Natural killer cell treated with Interleukin-12 subunit alpha and Interleukin-12 subunit beta and Interleukin-15 and Interleukin-18, amount 100 ng/mL, for 72 hours (primary cell): ENCODE results near the gene CRABP2. TPM values are rescaled to one million over a fixed set of nuclear protein-coding genes. Genes with fewer than 3 reads are reported as not detected.

Source experiments
- ATAC-seq, 2 donors: fragments of 150-1000 bp; cut with Tn5 transposase in 1 of 2; sonication (Bioruptor Pico), chemical (Tn5 transposase) in 1 of 2; 2 replicates each; pipeline ENCODE4 v1.10.0; 2021
- DNase-seq: peaks from one replicate; pipeline ENCODE4 v3.0.0; 2022; ENCODE audit warnings: low spot score
- H3K27ac Mint-ChIP-seq, 2 donors: 1 replicate in 1 of 2; 2 replicates in 1 of 2; pipeline ENCODE4 v1.8.0; 2022; ENCODE audit warnings: mixed read lengths in 2 of 2, mild to moderate bottlenecking in 1 of 2, moderate library complexity in 1 of 2
- H3K27me3 Mint-ChIP-seq, 2 donors: 1 replicate in 1 of 2; 2 replicates in 1 of 2; pipeline ENCODE4 v1.8.0; 2022; ENCODE audit warnings: mixed read lengths in 2 of 2
- H3K36me3 Mint-ChIP-seq: one replicate; pipeline ENCODE4 v1.8.0; 2022; ENCODE audit warnings: mixed read lengths
- H3K4me1 Mint-ChIP-seq, 2 donors: 1 replicate in 1 of 2; 2 replicates in 1 of 2; pipeline ENCODE4 v1.8.0; 2022; ENCODE audit warnings: low read depth in 2 of 2, mixed read lengths in 2 of 2, mild to moderate bottlenecking in 1 of 2
- H3K4me3 Mint-ChIP-seq: one replicate; pipeline ENCODE4 v1.8.0; 2022; ENCODE audit warnings: mixed read lengths
- H3K9me3 Mint-ChIP-seq: 2 replicates; pipeline ENCODE4 v1.8.0; 2022; ENCODE audit warnings: mixed read lengths
- total RNA-seq, 2 donors: library from RNA; stranded (reverse); gene quantifications; one replicate each; pipeline ENCODE4 v1.2.3, GENCODE V29; 2022

The CRABP2 gene
- total RNA-seq, 2 donors from 2014 or later, result 2.4 to 4.6 TPM

GRCh38 chr1:156728599-156729462 lies 23.4 kb upstream of the CRABP2 start, which contains the start of gene ISG20L2:
TSS of gene ISG20L2 (minus strand) at chr1:156728766. CDS start at chr1:156727652, 1,114 bp downstream.
- Mint-ChIP-seq H3K9me3 (no peaks in the 10 kb centered on the region), H3K4me3 (no peak within 1 kb of the TSS), H3K4me1 (peaks cover 15 to 24% of the 10 kb centered on the region in 2 donors), H3K27ac (no peak within 1 kb of the TSS), H3K27me3 (no peaks in the 10 kb centered on the region), H3K36me3 (peaks cover 18% of the 10 kb centered on the region)
- DNase-seq (peak; percentile 98), ATAC-seq (peak; percentile 97)

- H3K27me3 Mint-ChIP-seq, result no peaks in the 10 kb centered on the region
- no peaks in the 10 kb centered on the region for H3K9me3 Mint-ChIP-seq
- peaks cover 23 to 31% of the 10 kb centered on the region in 2 donors for H3K4me1 Mint-ChIP-seq
- no peak within 1 kb of the TSS for H3K27ac Mint-ChIP-seq
- H3K4me3 Mint-ChIP-seq, result no peak within 1 kb of the TSS
- DNase-seq, result peak; percentile 91
- peak; percentile 81 to 86 for ATAC-seq
- peaks cover 25% of the 10 kb centered on the region for H3K36me3 Mint-ChIP-seq
Observed at GRCh38 chr1:156727926-156728598, 22.7 kb upstream of the CRABP2 start, which contains the start of gene METTL25B. TSS of gene METTL25B (plus strand) at chr1:156728469. CDS start at chr1:156729105, 636 bp downstream.

GRCh38 chr1:156727492-156727891 lies 22.1 kb upstream of the CRABP2 start:
- Mint-ChIP-seq H3K36me3 (peaks cover 25% of the 10 kb centered on the region), H3K27me3 (no peaks in the 10 kb centered on the region), H3K4me3 (no peak overlapping the region), H3K4me1 (peaks cover 23 to 31% of the 10 kb centered on the region in 2 donors), H3K27ac (no peak overlapping the region), H3K9me3 (no peaks in the 10 kb centered on the region)
- no peak for DNase-seq
- ATAC-seq, result no peak

GRCh38 chr1:156726549-156727226 lies 21.3 kb upstream of the CRABP2 start:
- H3K27me3 Mint-ChIP-seq, result no peaks in the 10 kb centered on the region
- no peak overlapping the region for H3K27ac Mint-ChIP-seq
- DNase-seq, result no peak
- no peaks in the 10 kb centered on the region for H3K9me3 Mint-ChIP-seq
- ATAC-seq, result no peak
- peaks cover 25% of the 10 kb centered on the region for H3K36me3 Mint-ChIP-seq
- peaks cover 23 to 32% of the 10 kb centered on the region in 2 donors for H3K4me1 Mint-ChIP-seq
- H3K4me3 Mint-ChIP-seq, result no peak overlapping the region

- H3K27ac Mint-ChIP-seq, result no peak overlapping the region
- no peaks in the 10 kb centered on the region for H3K27me3 Mint-ChIP-seq
- DNase-seq (peak; percentile 87), ATAC-seq (peak; percentile 45 to 54)
- H3K9me3 Mint-ChIP-seq, result no peaks in the 10 kb centered on the region
- peaks cover 29% of the 10 kb centered on the region for H3K36me3 Mint-ChIP-seq
- peaks cover 28 to 39% of the 10 kb centered on the region in 2 donors for H3K4me1 Mint-ChIP-seq
- no peak overlapping the region for H3K4me3 Mint-ChIP-seq
Observed at GRCh38 chr1:156725683-156726280, 20.4 kb upstream of the CRABP2 start.

DNA sequence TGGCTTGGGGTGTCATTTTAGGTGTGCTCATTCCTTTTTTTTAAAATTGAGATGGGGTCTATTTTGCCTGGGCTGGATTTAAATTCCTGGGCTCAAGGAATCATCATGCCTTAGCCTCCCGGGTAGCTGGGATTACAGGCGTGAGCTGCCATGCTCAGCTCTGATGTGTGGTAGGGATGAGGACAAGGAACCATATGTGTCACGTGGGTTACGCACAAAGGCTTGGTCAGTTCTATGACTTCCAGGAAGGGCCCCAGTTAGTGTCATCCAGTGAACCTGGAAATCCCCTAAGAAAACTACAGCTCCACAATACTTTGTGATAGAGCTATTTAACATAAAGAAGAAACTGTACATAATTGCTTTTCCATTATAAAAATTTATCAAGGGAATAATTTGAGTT lies 16.2 kb upstream of the CRABP2 start:
- Mint-ChIP-seq H3K27me3 (no peaks in the 10 kb centered on the region), H3K36me3 (peaks cover 25% of the 10 kb centered on the region), H3K27ac (peak overlapping the region; percentile 91 to 99), H3K4me3 (peak overlapping the region; percentile 67), H3K4me1 (peaks cover 22 to 23% of the 10 kb centered on the region in 2 donors), H3K9me3 (no peaks in the 10 kb centered on the region)
- ATAC-seq (peak; percentile 81 to 83), DNase-seq (peak; percentile 82)

- Mint-ChIP-seq H3K36me3 (peaks cover 25% of the 10 kb centered on the region), H3K4me1 (peaks cover 23 to 24% of the 10 kb centered on the region in 2 donors), H3K27me3 (no peaks in the 10 kb centered on the region), H3K4me3 (peak overlapping the region; percentile 67), H3K27ac (peak overlapping the region; percentile 91 to 99), H3K9me3 (no peaks in the 10 kb centered on the region)
- ATAC-seq (peak; percentile 44 to 64), DNase-seq (no peak)
Observed at GRCh38 chr1:156721131-156721530, 15.7 kb upstream of the CRABP2 start.

GRCh38 chr1:156717351-156717750 lies 12.0 kb upstream of the CRABP2 start:
- Mint-ChIP-seq H3K9me3 (no peaks in the 10 kb centered on the region), H3K4me3 (no peak overlapping the region), H3K27ac (no peak overlapping the region), H3K36me3 (peaks cover 13% of the 10 kb centered on the region), H3K27me3 (no peaks in the 10 kb centered on the region), H3K4me1 (peaks cover 15 to 16% of the 10 kb centered on the region in 2 donors)
- ATAC-seq, result no peak
- no peak for DNase-seq

DNA sequence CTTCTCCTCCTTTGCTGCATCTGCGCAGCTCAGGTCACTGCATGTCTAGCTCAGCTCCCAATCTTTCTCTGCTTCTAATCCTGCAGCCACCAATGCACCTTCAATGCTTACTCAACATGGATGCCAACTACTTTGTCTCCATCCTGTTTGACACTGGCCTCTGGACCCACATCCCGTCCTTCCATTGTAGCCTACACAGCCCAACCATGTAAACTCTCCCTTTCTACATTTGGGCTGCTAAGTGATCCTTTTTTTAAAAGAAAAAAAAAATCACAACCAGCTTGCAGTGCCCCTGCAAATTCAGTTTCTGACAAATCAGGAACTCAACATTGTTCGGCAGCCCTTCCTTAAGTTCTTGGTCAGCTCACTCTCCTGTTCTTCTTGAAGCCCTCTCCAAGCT lies 9.4 kb upstream of the CRABP2 start:
- H3K36me3 Mint-ChIP-seq, result peaks cover 9% of the 10 kb centered on the region
- H3K27ac Mint-ChIP-seq, result peak overlapping the region in 1 of 2 donors; percentile 3
- no peaks in the 10 kb centered on the region for H3K27me3 Mint-ChIP-seq
- no peak overlapping the region for H3K4me3 Mint-ChIP-seq
- ATAC-seq (peak in 1 of 2 donors; percentile 32), DNase-seq (no peak)
- H3K9me3 Mint-ChIP-seq, result no peaks in the 10 kb centered on the region
- peaks cover 9 to 10% of the 10 kb centered on the region in 2 donors for H3K4me1 Mint-ChIP-seq

- H3K27ac Mint-ChIP-seq, result no peak overlapping the region
- H3K36me3 Mint-ChIP-seq, result peaks cover 9% of the 10 kb centered on the region
- H3K4me1 Mint-ChIP-seq, result peaks cover 9 to 10% of the 10 kb centered on the region in 2 donors
- no peaks in the 10 kb centered on the region for H3K9me3 Mint-ChIP-seq
- no peak overlapping the region for H3K4me3 Mint-ChIP-seq
- H3K27me3 Mint-ChIP-seq, result no peaks in the 10 kb centered on the region
- ATAC-seq (no peak), DNase-seq (no peak)
Observed at GRCh38 chr1:156712626-156713025, 7.2 kb upstream of the CRABP2 start.

GRCh38 chr1:156711011-156711817 lies 5.8 kb upstream of the CRABP2 start:
- no peak overlapping the region for H3K27ac Mint-ChIP-seq
- H3K36me3 Mint-ChIP-seq, result peaks cover 4% of the 10 kb centered on the region
- ATAC-seq (no peak), DNase-seq (no peak)
- no peaks in the 10 kb centered on the region for H3K27me3 Mint-ChIP-seq
- no peak overlapping the region for H3K4me3 Mint-ChIP-seq
- H3K4me1 Mint-ChIP-seq, result peaks cover 9 to 14% of the 10 kb centered on the region in 2 donors
- H3K9me3 Mint-ChIP-seq, result no peaks in the 10 kb centered on the region

DNA sequence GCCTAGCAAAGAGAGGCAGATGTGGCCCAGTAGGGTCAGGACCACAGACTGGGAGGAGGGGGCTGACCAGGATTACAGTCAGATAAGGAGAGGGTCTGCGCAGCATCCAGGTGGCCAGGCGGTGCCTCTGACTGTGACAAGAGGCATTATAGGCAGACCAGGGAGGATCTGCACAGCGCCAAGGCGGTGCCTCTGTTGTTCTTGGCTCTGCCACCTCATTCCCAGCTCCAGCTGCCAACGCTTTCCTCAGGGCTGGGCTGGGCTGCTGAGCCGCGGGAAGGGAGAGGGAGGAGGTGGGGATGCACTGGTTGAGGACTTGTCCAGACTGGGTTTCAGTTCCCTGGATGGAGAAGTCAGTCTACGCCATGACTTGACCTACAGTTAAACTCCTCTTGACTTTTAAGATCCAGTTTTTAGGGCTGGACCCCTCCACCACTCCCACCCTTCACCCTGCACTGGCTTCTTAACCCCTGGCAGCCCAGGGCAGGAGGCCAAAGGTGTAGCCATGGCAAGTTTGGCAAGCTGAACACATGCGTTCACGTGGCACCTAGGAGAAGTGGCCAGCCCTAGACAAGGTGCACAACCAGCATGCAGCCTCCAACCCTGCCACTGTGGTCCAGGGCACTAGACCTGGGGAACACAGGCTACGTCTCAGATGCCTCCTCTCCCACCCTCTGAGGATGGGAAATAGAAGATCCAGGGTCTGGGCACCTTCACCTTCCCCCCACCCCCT lies 4.5 kb upstream of the CRABP2 start:
- peaks cover 0 to 2% of the 10 kb centered on the region in 2 donors for H3K27me3 Mint-ChIP-seq
- peaks cover 0 to 14% of the 10 kb centered on the region in 2 donors for H3K4me1 Mint-ChIP-seq
- H3K36me3 Mint-ChIP-seq, result no peaks in the 10 kb centered on the region
- H3K9me3 Mint-ChIP-seq, result no peaks in the 10 kb centered on the region
- no peak overlapping the region for H3K27ac Mint-ChIP-seq
- DNase-seq (no peak), ATAC-seq (no peak)
- no peak overlapping the region for H3K4me3 Mint-ChIP-seq
